Ishikawa (cell line): ENCODE data around the gene RESP18.

ENCODE experiments used
- CEBPB ChIP-seq: IDR thresholded peaks from 2 replicates; pipeline ENCODE4 v1.6.1; 2012
- CREB1 ChIP-seq: IDR thresholded peaks from 2 replicates; pipeline ENCODE4 v1.6.1; 2012; ENCODE audit warnings: low read depth
- EGR1 ChIP-seq: IDR thresholded peaks from 2 replicates; pipeline ENCODE4 v1.6.1; 2012
- EP300 ChIP-seq: IDR thresholded peaks from 2 replicates; pipeline ENCODE4 v1.6.1; 2012; ENCODE audit warnings: borderline replicate concordance
- FOXM1 ChIP-seq: IDR thresholded peaks from 2 replicates; pipeline ENCODE4 v1.6.1; 2012; ENCODE audit warnings: low read depth, borderline replicate concordance
- MAX ChIP-seq: IDR thresholded peaks from 2 replicates; pipeline ENCODE4 v1.6.1; 2012
- NFIC ChIP-seq: IDR thresholded peaks from 2 replicates; pipeline ENCODE4 v1.6.1; 2012
- RAD21 ChIP-seq: IDR thresholded peaks from 2 replicates; pipeline ENCODE4 v1.6.1; 2012; ENCODE audit warnings: low read depth
- REST ChIP-seq: IDR thresholded peaks from 2 replicates; pipeline ENCODE4 v1.6.1; 2012; ENCODE audit warnings: low read depth, mild to moderate bottlenecking
- TAF1 ChIP-seq: IDR thresholded peaks from 2 replicates; pipeline ENCODE4 v1.6.1; 2012; ENCODE audit warnings: low read depth, mild to moderate bottlenecking
- TCF12 ChIP-seq: IDR thresholded peaks from 2 replicates; pipeline ENCODE4 v1.6.1; 2012; ENCODE audit warnings: low read depth
- TEAD4 ChIP-seq: IDR thresholded peaks from 2 replicates; pipeline ENCODE4 v1.6.1; 2012
- USF1 ChIP-seq: IDR thresholded peaks from 2 replicates; pipeline ENCODE4 v1.6.1; 2012
- YY1 ChIP-seq: IDR thresholded peaks from 2 replicates; pipeline ENCODE4 v1.6.1; 2012; ENCODE audit warnings: low read depth
- ZBTB7A ChIP-seq: IDR thresholded peaks from 2 replicates; pipeline ENCODE4 v1.6.1; 2012; ENCODE audit warnings: low read depth

Gene RESP18

GRCh38 chr2:219289195-219289536 lies 43.4 kb downstream of the RESP18 start:
- no peak for TF ChIP-seq NFIC
- TF ChIP-seq ZBTB7A, result no peak
- no peak for TF ChIP-seq EP300
- no peak for TF ChIP-seq TEAD4
- TF ChIP-seq MAX, result no peak
- no peak for TF ChIP-seq USF1

GRCh38 chr2:219287580-219288265 lies 44.8 kb downstream of the RESP18 start:
- TF ChIP-seq MAX, result no peak
- TF ChIP-seq EP300, result no peak

GRCh38 chr2:219286436-219287115 lies 46.0 kb downstream of the RESP18 start:
- TF ChIP-seq CREB1 (no peak), YY1 (no peak), RAD21 (no peak), TEAD4 (no peak), EGR1 (no peak), TCF12 (no peak), CEBPB (no peak)

GRCh38 chr2:219285894-219286425 lies 46.6 kb downstream of the RESP18 start:
- TF ChIP-seq ZBTB7A (no peak), REST (no peak), CEBPB (no peak), EP300 (no peak), USF1 (no peak), NFIC (no peak), TAF1 (no peak), TEAD4 (no peak), FOXM1 (no peak), RAD21 (no peak), MAX (no peak), CREB1 (no peak)

GRCh38 chr2:219285373-219285735 lies 47.2 kb downstream of the RESP18 start:
- TF ChIP-seq RAD21 (no peak), TCF12 (no peak), MAX (no peak), YY1 (no peak), EGR1 (no peak), CEBPB (no peak), TAF1 (no peak), ZBTB7A (no peak), CREB1 (no peak)

- TF ChIP-seq YY1 (no peak), REST (no peak), MAX (no peak), TEAD4 (no peak), TCF12 (no peak), USF1 (no peak), NFIC (no peak), FOXM1 (no peak), EP300 (no peak), CREB1 (no peak), CEBPB (no peak), TAF1 (no peak), ZBTB7A (no peak), EGR1 (no peak)
These were observed 47.8 kb downstream of the RESP18 start for GRCh38 chr2:219284501-219285372.
